Activated naive CD8-positive, alpha-beta T cell treated with anti-CD3 and anti-CD28 coated beads, Interleukin-2, amount 50 U/mL, for 24 hours (primary cell): ENCODE results near the gene GBGT1.

Experiments
- ATAC-seq: fragments of 150-1000 bp; cut with Tn5 transposase; one replicate; pipeline ENCODE4 v1.10.0; 2021
- DNase-seq: peaks from one replicate; pipeline ENCODE4 v3.0.0; 2021
- H3K27ac Mint-ChIP-seq: one replicate; pipeline ENCODE4 v1.8.0; 2021; ENCODE audit warnings: mild to moderate bottlenecking, mixed read lengths
- H3K27me3 Mint-ChIP-seq: one replicate; pipeline ENCODE4 v1.8.0; 2021; ENCODE audit warnings: mixed read lengths
- H3K36me3 Mint-ChIP-seq: one replicate; pipeline ENCODE4 v1.8.0; 2021; ENCODE audit warnings: low read depth, mixed read lengths
- H3K4me1 Mint-ChIP-seq: one replicate; pipeline ENCODE4 v1.8.0; 2021; ENCODE audit warnings: mixed read lengths
- H3K4me3 Mint-ChIP-seq: one replicate; pipeline ENCODE4 v1.8.0; 2021; ENCODE audit warnings: mild to moderate bottlenecking, moderate library complexity, mixed read lengths
- H3K9me3 Mint-ChIP-seq: one replicate; pipeline ENCODE4 v1.8.0; 2021; ENCODE audit warnings: mixed read lengths

The GBGT1 gene

DNA sequence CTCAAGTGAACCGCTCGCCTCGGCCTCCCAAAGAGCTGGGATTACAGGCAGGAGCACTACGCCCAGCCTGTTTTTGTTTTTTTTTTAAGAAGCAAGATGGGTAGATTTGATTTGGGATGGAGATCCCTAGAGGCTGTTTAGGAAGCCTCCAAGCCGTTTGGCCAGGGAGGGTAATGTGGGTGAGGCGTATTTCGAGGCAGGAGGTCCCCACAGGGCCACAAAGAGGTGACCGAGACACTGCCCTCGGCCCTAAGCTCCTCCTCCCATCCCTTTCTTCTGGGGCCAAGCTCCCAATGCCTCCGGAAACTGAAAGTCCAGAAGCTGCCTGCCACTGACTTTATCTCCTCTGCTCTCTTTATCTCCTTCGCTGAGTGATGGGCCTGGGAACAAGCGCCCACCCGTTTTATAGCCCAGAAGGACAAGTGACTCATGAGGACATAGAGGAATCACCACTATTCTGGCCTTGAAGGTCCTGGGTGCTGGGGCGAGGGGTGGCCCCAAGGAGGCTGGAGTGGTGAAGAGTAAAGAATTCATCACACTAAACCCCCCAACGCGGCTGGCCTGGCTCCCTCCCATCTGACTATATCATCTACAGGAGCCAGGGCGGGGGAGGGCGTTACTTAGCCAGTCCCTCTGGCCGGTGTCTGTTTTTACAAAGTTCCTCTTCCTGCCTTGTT lies 40.6 kb downstream of the GBGT1 start:
- Mint-ChIP-seq H3K4me3 (no peak overlapping the region), H3K4me1 (peaks cover 69% of the 10 kb centered on the region), H3K27ac (peak overlapping the region; percentile 62), H3K27me3 (no peaks in the 10 kb centered on the region), H3K9me3 (no peaks in the 10 kb centered on the region), H3K36me3 (peaks cover 2% of the 10 kb centered on the region)
- no peak for DNase-seq
- no peak for ATAC-seq

DNA sequence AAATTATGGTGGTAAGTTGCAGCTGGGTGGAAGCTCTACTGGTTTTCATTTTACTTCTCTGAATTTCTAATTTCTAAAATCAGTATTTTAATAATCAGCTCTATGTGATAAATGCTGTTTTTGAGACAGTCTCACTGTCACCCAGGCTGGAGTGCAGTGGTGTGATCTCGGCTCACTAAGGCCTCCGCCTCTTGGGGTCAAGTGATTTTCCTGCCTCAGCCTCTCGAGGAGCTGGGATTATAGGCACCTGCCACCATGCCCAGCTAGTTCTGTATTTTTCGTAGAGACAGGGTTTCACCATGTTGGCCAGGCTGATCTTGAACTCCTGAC lies 41.1 kb downstream of the GBGT1 start:
- H3K4me3 Mint-ChIP-seq = no peak overlapping the region
- ATAC-seq (no peak), DNase-seq (no peak)
- H3K36me3 Mint-ChIP-seq = peaks cover 2% of the 10 kb centered on the region
- H3K4me1 Mint-ChIP-seq = peaks cover 68% of the 10 kb centered on the region
- H3K27me3 Mint-ChIP-seq = no peaks in the 10 kb centered on the region
- no peaks in the 10 kb centered on the region for H3K9me3 Mint-ChIP-seq
- peak overlapping the region; percentile 62 for H3K27ac Mint-ChIP-seq

GRCh38 chr9:133121915-133122550 lies 41.7 kb downstream of the GBGT1 start:
- DNase-seq (no peak), ATAC-seq (no peak)
- Mint-ChIP-seq H3K4me1 (peaks cover 68% of the 10 kb centered on the region), H3K9me3 (no peaks in the 10 kb centered on the region), H3K27me3 (no peaks in the 10 kb centered on the region), H3K4me3 (peak overlapping the region; percentile 57), H3K27ac (peak overlapping the region; percentile 84), H3K36me3 (peaks cover 2% of the 10 kb centered on the region)

DNA sequence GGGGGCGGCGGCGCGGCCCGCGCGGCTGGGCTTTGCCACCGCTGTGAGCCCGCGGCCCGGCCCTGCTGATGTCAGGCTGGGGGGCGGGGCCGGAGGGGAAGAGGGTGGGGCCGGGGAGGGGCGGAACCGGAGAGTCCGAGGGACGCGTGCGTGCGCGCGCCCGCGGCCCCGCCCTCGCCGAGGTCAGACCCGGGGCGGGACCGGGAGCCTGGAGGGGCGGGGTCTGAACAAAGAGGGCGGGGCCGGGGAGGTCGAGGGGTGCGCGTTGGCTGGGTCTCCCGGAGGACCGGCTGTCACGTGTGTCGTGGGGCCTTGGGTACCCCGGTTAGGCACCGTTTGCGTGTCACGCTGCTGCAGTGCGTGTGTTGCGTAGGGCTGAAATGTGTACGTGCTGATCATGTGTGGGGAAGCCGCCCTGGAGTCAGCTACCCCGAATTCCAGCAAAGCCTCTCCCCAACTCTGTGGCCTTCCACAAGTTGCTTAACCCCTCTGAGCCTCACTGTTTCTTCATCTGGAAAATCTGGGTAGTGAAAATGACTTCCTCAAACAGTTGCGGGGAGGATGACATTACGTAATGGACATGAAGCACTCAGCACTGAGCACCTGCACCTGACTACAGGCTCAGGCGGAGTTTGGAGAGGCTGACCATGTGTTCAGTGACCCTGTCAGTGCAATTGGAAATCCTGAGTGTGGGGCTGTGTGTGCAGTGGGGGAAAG lies 42.4 kb downstream of the GBGT1 start, which contains the start of gene RALGDS:
TSS of gene RALGDS (minus strand) at position 43 of the 717 bp plus-strand sequence. CDS start 86 bp downstream, outside the sequence.
- DNase-seq = peak; percentile 93
- peak; percentile 75 for ATAC-seq
- H3K4me3 Mint-ChIP-seq = peak within 1 kb of the TSS; percentile 76

GRCh38 chr9:133120501-133121197 lies 43.1 kb downstream of the GBGT1 start:
- peak overlapping the region; percentile 76 for H3K4me3 Mint-ChIP-seq
- no peak for DNase-seq
- H3K27ac Mint-ChIP-seq = peak overlapping the region; percentile 54
- no peak for ATAC-seq
- H3K9me3 Mint-ChIP-seq = no peaks in the 10 kb centered on the region
- peaks cover 65% of the 10 kb centered on the region for H3K4me1 Mint-ChIP-seq
- H3K36me3 Mint-ChIP-seq = peaks cover 2% of the 10 kb centered on the region
- no peaks in the 10 kb centered on the region for H3K27me3 Mint-ChIP-seq

More for the DNA sequence above, 42.4 kb downstream of the GBGT1 start, which contains the start of gene RALGDS:
- Mint-ChIP-seq H3K4me1 (peaks cover 65% of the 10 kb centered on the region), H3K9me3 (no peaks in the 10 kb centered on the region), H3K27me3 (no peaks in the 10 kb centered on the region), H3K36me3 (peaks cover 2% of the 10 kb centered on the region), H3K27ac (peak within 1 kb of the TSS; percentile 84)

DNA sequence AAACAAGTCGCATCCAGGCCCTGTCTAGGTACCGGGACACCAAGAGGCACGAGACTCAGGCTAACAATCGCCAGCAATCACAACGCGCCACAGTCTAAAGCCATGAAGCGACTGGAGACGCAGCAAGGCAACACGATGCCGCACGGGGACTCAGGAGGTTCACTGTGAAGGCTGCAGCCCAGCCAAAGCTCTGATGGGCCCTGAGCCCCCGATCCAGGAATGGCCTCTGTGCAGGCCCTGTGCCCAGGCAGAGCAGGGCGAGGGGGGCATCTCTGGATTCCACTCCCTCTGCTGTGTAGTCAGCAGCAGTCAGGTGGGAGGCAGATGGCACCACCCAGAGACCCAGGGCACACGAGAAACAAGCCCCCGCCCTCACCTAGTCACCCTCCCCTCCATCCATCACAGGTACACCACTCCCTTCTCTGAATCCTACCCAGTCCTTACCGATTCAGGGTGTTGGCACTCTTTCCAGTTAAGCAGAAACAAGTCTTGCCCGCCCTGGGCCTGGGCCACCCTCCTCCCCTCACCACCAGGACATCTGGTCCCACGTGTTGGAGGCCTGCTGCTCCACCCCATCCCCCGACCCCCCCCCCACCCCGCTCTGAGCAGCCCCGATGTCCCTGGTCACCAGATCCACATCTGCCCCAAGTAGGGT lies 43.7 kb downstream of the GBGT1 start:
- H3K9me3 Mint-ChIP-seq = no peaks in the 10 kb centered on the region
- DNase-seq (no peak), ATAC-seq (no peak)
- H3K4me3 Mint-ChIP-seq = peak overlapping the region; percentile 76
- H3K36me3 Mint-ChIP-seq = no peaks in the 10 kb centered on the region
- H3K27ac Mint-ChIP-seq = peak overlapping the region; percentile 54
- peaks cover 68% of the 10 kb centered on the region for H3K4me1 Mint-ChIP-seq
- no peaks in the 10 kb centered on the region for H3K27me3 Mint-ChIP-seq

DNA sequence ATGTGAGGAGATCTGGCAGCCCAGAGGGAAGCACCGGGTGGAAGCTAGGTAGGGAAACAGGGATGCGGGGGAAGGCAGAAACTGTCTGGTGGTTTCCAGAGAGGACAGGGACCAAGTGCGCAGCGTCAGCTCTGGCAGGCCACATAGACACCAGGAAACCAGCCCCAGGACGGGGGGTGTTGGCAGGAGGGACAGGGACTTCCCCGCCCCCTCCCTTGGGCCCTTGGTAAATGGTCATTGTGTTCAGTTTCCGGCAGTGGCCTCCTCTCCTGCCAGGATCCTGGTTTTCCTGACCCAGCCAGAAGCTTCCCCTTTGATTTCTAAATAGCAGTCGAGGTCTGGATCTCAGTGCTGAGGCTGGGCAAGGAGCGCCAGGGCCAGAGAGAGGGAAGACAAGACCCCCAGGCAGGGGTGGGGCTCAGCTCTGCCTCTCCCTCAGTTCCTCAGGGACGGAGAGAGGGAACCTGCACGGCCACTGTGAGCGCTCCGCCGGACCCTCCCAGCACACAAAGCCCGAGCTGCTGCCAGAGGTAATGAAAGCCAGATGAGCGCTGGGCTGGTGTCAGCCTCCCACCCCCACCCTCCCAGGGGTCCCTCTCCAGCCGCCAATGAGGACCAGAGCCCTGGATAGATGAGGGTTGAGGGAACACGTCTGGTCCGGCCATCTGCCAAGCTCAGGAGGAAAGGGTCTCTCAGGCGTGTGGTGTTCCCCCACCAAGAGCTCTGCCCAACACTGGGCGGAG lies 44.4 kb downstream of the GBGT1 start:
- DNase-seq (no peak), ATAC-seq (no peak)
- no peaks in the 10 kb centered on the region for H3K9me3 Mint-ChIP-seq
- H3K27me3 Mint-ChIP-seq = no peaks in the 10 kb centered on the region
- peaks cover 67% of the 10 kb centered on the region for H3K4me1 Mint-ChIP-seq
- peak overlapping the region; percentile 76 for H3K4me3 Mint-ChIP-seq
- H3K36me3 Mint-ChIP-seq = no peaks in the 10 kb centered on the region
- peak overlapping the region; percentile 62 for H3K27ac Mint-ChIP-seq

DNA sequence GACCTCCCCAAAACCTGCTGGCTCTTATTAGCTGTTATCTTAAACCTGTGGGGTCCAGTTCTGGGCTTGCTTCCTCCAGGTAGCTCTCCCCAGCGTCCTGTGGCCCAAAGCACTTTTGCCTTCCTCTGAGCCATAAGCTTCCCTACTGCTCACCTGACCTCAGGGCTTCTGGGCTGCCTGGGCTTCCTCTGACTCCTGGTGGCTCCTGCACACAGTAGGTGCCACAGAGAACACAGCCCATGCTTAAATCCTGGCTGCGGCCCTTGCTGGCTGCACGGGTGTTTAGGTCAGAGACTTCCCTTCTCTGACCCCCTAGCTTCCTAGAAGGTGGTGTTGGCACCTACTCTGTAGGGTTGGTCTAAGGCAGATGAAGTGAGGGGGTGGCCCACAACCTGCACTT lies 45.1 kb downstream of the GBGT1 start:
- Mint-ChIP-seq H3K9me3 (no peaks in the 10 kb centered on the region), H3K4me3 (peak overlapping the region; percentile 76), H3K27ac (peak overlapping the region; percentile 62), H3K36me3 (no peaks in the 10 kb centered on the region), H3K4me1 (peaks cover 69% of the 10 kb centered on the region), H3K27me3 (no peaks in the 10 kb centered on the region)
- ATAC-seq = no peak
- DNase-seq = no peak

DNA sequence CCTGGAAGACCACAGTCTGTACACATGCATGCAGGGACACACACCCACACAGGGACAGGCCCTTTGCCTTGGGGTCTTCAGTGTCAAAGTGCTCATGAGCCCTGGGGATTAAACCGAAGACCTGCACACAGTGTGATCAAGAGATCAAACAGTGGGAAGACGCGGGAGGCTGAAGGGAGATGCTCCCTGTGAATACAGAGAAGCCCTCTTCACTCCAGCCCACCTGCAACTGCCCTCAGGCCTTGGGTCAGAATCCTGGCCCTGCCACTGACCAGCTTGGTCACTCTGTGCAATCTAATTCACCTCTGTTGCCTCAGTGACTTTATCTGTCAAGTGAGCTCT lies 45.6 kb downstream of the GBGT1 start:
- Mint-ChIP-seq H3K4me1 (peaks cover 71% of the 10 kb centered on the region), H3K27me3 (no peaks in the 10 kb centered on the region), H3K9me3 (no peaks in the 10 kb centered on the region), H3K36me3 (no peaks in the 10 kb centered on the region), H3K4me3 (no peak overlapping the region), H3K27ac (no peak overlapping the region)
- no peak for DNase-seq
- no peak for ATAC-seq

DNA sequence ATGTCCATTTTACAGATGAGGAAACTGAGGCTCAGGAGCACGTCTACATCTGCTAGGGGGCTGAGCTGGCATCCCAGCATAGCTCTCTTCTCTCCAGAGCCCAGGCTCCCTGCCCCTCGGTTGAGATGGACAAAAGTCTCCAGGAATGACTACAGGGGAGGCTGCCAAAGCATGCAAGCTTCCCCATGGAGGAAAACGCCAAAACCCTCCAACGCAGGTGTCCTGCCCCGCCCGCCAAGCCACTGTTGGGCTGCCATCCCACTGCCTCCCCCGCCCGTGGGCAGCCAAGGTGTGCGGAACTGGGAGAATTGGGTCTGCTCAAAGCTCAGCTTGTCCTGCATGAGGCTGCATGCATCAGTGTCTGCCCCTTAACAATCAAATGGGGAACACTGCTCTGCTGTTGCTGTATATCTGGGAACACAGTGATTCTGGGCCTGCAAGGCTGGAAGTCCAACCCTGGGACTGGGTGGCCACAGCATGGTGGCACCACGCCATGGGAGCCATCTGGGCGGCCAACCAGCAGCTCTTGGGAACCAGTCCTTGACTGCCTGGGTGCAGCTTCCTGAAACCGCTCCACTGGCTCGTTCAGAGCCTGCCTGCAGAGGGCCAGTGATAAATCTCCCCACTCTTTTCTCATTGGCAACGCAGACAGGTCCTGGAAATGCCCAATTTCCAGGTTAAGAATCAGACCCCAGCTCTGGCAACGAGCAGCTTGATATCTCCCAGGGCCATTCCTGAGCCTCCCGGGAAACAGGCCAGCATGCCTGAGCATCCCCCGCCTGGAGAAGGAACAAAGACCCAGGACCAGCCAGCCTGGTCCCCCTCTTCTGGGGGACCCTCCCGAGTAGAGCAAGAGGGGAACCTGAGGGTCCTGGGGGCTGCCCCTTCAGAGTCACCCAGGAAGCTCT lies 46.2 kb downstream of the GBGT1 start:
- peak overlapping the region; percentile 46 for H3K27ac Mint-ChIP-seq
- no peaks in the 10 kb centered on the region for H3K36me3 Mint-ChIP-seq

DNA sequence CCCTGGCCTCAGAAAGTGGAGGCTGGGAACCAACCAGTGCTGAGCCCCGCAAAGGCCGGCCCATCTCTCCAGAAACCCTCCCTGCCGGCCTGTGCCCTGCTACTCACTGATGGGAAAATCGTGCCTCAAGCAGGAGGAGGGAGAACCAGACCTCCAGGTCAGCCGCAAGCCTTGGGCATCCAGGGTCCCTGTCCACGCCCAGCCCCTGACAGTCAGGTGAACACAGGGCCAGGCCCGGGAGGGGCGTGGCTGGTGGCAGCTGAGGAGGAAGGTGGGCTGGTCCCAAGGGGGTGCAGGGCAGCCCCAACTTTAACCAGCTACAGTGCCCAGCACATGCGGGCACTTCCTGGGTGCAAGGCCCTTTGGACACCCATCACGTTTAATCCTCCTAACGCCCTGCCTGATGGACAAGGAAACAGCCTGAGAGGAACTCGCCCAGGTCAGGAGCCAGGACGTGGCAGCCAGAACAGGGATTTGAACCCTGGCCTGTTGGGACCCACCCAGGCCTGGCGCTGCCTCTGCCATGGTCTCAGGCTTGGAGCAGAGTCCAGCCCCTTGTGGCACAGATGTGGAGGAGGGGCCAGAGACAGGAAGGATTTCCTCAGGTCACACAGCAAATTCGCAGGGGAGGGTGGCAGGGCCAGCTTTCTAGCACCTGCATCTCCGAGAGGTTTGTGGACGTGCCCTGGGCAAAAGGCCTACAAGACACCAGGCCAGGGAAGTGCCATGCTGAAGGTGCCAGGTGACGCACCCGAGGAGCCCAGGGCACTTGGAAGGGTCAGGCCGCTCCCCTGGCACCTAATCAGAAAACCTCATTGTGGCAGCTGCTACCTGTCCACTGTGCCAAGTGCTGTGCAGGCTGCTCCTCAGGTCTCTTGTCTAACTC lies 47.1 kb downstream of the GBGT1 start:
- Mint-ChIP-seq H3K9me3 (no peaks in the 10 kb centered on the region), H3K4me3 (no peak overlapping the region), H3K27ac (peak overlapping the region; percentile 84), H3K36me3 (no peaks in the 10 kb centered on the region), H3K27me3 (no peaks in the 10 kb centered on the region), H3K4me1 (peaks cover 71% of the 10 kb centered on the region)
- ATAC-seq (no peak), DNase-seq (no peak)

More for the DNA sequence above, 46.2 kb downstream of the GBGT1 start:
- DNase-seq (no peak), ATAC-seq (no peak)
- no peak overlapping the region for H3K4me3 Mint-ChIP-seq
- H3K9me3 Mint-ChIP-seq = no peaks in the 10 kb centered on the region
- H3K4me1 Mint-ChIP-seq = peaks cover 74% of the 10 kb centered on the region
- H3K27me3 Mint-ChIP-seq = no peaks in the 10 kb centered on the region

GRCh38 chr9:133115604-133116345 lies 47.9 kb downstream of the GBGT1 start:
- H3K4me1 Mint-ChIP-seq = peaks cover 69% of the 10 kb centered on the region
- peak; percentile 71 for DNase-seq

More at GRCh38 chr9:133115604-133116345, 47.9 kb downstream of the GBGT1 start:
- H3K4me3 Mint-ChIP-seq = peak overlapping the region; percentile 51
- H3K27me3 Mint-ChIP-seq = no peaks in the 10 kb centered on the region
- H3K36me3 Mint-ChIP-seq = no peaks in the 10 kb centered on the region
- peak overlapping the region; percentile 84 for H3K27ac Mint-ChIP-seq
- peak; percentile 93 for ATAC-seq
- no peaks in the 10 kb centered on the region for H3K9me3 Mint-ChIP-seq
